Measurements from ENCODE around the gene G3BP1.
"Not testable (repeated sequence)": the region's sequence is repeated elsewhere in the genome, so short reads cannot be mapped to it uniquely, and the experiment has no call there.

G3BP1 gene

GRCh38 chr5:151757233-151758140, 14.3 kb upstream of the G3BP1 start:
- DNase-seq, result no peak

- no peak for DNase-seq
These were observed 13.7 kb upstream of the G3BP1 start for GRCh38 chr5:151758141-151758429.

- peak; percentile 79 for DNase-seq
These were observed 13.1 kb upstream of the G3BP1 start, which contains the start of gene ATOX1 for GRCh38 chr5:151758430-151759241. TSS of gene ATOX1 (minus strand) at chr5:151758631. CDS start at chr5:151758551, 80 bp downstream.

DNA sequence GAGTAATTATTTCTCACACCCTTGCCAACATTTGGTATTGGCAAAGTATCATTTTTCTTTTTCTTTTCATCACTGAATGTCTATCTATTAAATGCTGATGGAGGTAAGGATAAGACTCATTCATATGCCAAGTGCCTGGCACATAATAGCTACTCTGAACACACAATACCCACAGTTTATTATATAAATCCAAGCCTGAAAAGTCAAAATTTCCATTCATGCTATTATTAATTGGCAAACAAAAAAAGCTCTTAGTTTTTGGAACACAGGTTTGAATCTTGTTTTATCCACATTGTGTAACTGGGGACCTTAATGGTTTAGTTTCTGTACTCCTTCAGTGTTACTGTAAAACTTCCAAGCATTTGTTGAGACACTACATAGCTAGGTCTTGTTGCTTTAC, 7.0 kb upstream of the G3BP1 start:
- no peak for DNase-seq

- no peak for DNase-seq
These were observed 4.8 kb upstream of the G3BP1 start for GRCh38 chr5:151766975-151767374.

DNA sequence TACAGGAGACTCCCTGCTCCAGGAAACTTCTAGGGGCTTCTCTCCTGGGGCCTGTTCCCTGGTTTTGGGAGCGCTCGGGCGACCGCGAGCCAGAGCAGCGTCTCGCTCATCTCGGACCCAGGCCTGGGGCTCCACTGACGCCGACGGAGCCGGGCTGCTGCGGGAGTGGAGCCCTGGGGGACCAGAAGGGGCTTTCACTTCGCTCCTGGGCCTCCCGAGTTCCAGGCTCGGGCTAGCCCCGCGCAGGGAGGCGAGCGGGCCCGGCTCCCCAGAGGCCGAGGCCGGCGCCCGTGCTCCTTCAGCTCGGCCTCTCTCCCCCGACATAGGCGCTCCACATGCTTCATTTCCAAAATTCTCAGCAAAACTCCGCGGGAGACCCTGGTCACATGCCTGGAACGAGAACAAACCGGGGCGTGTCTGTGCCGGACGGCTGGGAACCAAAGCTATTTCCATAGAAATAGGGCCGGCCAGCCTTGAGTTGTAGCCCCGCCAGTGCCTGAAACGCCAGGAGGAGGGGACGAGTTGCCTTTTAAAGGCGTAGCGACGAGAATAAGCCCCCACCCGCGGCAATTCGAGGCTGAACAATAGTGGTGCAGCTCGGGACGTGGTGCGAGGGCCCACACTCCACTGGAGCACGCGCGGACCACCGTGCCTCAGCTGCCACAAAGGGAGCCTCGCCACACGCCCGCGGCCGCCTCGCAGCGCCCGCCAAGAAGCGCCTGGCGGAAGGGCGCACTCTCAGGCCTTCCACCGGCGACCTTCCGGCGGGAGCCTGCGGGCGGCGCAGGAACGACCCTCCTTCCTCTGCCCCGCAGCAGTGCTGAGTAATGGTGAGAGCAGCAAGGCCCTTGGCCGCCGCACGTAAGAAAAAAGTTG, 1.1 kb upstream of the G3BP1 start:
- DNase-seq, result no peak

DNA sequence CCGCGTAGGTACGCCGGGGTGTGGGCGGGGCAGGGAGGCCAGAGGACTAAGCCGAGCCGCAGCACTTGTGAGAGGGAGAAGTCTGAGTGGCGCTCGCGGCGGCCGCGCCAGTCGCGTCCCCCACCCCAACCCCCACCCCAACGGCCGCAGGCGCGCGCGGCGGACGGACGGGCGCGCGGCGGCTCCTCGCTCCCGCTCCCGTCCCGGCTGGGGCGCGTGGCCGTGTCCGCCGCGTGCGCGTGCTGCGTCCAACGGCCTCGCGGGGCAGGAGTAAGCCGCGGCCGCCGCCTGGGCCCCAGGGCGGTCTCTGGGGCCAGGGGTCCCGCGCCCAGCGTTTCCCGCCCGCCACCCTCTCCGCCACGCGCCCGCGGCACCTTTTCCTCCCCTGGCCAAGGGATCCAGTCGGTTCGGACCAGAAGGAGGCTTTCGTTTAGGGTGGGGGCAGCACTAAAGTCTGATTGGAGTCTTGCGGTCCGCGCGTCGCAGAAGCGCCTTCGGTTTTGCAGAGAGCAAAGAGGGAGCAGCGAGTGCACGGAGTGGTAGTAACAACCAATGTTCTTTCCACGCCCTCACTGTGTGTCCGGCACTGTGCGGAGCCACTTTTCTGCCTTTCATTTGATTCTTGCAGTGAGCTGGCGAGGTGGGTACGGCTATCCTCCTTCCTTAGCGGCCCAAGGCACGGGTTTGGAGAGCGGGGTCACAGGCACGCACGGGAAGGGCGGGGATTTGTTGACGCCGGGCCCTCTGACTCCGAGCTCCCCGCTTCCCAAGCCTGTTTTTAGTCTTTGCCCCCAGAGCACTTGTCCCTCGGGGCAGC, 483 bp downstream of the G3BP1 start:
- no peak for DNase-seq

DNA sequence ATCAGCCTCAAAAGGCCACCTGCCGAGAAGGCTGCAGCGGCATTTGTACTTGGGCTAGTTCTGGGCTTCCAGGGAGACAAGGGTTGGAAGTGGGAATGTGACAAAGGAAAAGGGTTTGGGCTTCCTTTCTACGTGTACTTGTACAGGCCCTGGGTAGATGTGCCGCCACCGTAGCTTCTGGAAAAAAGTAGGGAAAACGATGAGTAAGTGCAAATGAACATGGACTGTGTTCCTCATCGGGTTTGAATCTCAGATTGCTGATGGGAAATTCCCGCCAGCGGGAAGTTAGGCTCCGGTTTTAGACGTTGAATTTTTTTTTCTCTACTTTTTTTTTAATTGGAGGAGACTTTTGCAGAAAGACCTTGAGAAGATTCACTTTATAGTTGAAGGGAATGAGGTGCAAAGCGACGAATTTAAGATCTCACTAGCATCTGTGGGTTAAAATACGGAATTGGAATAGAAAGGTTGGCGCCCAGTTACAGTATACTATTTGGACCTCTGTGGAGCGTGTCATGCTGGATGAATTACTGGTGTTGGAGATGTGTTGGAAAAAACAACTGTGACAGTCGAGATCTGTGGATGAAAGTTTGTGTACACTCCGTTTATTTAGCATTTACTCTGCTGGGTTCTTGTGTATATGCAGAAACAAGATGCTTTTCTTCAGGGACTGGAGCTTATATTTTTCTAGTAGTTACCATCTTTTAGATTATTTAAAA, 1.2 kb downstream of the G3BP1 start:
- DNase-seq, result no peak

DNA sequence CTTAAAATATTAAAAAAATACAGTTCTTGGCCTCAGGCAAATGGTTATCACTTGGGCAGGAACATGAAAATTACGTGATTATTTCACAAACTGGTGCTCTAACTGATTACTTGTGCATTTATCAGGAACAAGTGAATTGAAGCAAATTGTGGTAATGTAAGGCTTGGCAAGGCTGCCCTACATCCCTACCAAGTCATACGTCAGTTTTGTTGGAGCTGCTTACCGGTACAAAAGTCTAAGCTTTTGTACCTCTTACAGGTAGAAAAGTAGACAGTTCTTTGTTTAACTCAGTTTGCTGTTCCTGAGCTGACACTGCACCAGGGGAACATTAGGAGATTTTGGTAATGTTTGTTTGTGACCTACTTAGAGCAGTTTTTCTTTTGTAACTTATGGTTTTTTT, 2.2 kb downstream of the G3BP1 start:
- DNase-seq, result no peak

GRCh38 chr5:151775025-151775606, 3.4 kb downstream of the G3BP1 start:
- DNase-seq, result no peak

DNA sequence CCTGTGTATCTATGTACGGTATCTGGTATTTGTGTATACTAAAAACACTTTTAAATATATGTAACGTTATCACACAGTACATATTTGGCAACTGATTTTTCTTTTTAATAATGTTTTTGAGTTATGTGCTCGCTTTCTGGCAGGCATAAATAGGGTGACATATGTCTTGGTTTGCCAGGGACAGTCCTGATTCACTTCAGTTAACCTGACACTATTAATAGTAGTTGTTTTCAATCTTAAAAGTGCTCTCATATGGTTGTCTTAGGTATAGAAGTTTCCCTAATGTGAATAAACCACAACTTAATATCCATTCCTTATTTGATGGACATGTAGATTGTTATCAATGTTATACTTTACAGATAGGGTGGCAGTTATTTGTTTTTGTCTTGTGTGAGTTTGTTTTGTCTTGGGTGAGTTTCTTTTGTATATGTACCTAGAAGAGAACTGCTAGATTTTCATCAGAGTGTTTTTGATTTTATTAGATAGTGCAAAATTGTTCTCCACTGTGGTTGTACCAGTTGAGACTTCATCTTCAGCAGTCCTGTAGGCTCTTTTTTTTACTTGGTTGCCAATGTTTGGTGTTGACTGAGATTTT, 7.9 kb downstream of the G3BP1 start:
- DNase-seq, result no peak

GRCh38 chr5:151780348-151780747, 8.6 kb downstream of the G3BP1 start:
- no peak for DNase-seq

- no peak for DNase-seq
These were observed 9.4 kb downstream of the G3BP1 start for GRCh38 chr5:151781201-151781600.

DNA sequence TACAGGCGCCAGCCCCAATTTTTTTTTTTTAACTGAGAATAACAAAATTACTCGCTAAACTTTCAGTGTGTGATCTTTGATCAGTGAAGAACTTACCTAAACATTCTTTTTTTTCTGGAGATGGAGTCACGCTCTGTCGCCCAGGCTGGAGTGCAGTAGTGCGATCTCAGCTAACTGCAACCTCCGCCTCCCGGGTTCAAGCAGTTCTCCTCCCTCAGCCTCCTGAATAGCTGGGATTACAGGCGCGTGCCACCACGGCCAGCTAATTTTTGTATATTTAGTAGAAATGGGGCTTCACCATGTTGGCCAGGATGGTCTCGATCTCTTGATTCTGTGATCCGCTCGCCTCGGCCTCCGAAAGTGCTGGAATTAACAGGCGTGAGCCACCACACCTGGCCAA, 11.9 kb downstream of the G3BP1 start:
- DNase-seq, result not testable (repeated sequence)

GRCh38 chr5:151784141-151784540, 12.4 kb downstream of the G3BP1 start:
- no peak for DNase-seq

DNA sequence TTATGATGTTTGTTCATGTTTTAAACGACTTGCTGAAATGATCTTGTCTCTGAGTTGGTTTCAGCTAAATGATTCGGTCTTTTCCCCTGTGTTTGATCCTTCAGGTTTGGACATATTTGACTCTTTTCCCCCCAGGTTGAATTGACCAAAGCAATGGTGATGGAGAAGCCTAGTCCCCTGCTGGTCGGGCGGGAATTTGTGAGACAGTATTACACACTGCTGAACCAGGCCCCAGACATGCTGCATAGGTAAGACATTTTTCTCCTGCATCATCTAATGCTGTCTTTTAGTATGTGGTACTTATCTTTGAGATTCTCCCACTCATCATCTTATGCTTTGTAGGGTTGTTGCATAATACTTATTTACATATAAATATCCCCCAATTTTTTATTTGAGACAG, 14.7 kb downstream of the G3BP1 start:
- DNase-seq, result no peak

GRCh38 chr5:151787817-151788216, 16.1 kb downstream of the G3BP1 start:
- no peak for DNase-seq

- DNase-seq, result no peak
These were observed 21.6 kb downstream of the G3BP1 start for GRCh38 chr5:151793358-151793757.

GRCh38 chr5:151795426-151795825, 23.7 kb downstream of the G3BP1 start:
- no peak for DNase-seq

DNA sequence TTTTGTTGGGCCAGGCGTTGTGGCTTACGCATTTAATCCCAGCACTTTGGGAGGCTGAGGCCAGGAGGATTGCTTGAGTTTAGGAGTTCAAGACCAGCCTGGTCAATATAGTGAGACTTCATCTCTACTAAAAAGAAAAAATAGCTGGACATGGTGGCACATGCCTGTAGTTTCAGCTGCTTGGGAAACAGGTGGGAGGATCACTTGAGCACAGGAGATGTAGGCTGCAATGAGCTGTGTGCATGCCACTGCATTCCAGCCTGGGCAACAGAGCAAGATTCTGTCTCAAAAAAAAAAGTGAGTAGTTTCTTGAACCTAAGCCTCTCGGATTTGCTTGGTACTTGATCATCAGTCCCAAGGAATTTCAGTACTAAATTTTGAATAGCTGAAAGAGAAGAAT, 26.9 kb downstream of the G3BP1 start:
- no peak for DNase-seq

DNA sequence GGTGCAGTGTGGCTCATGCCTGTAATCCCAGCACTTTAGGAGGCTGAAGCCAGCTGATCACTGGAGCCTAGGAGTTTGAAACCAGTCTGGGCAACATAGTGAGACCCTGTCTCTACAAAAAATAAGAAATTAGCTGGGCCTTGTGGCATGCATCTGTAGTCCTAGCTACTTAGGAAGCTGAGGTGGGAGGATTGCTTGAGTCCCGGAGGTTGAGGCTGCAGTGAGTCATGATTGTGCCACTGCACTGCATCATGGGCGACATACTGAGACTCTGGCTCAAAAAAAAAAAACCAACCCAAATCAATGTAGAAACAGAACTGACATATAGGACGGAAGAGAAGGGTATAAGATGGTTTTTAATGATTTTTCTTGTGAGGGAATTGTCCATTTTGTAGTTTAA, 27.7 kb downstream of the G3BP1 start:
- no peak for DNase-seq

Measured in cortex of kidney (tissue), 1 donor.